Activated naive CD4-positive, alpha-beta T cell treated with anti-CD3 and anti-CD28 coated beads for 36 hours (primary cell): Measurements from ENCODE around the gene LRRC8C. TPM values are rescaled to one million over a fixed set of nuclear protein-coding genes. Genes with fewer than 3 reads are reported as not detected.
"Not testable (repeated sequence)": the region's sequence is repeated elsewhere in the genome, so short reads cannot be mapped to it uniquely, and the experiment has no call there.

Experiments used
- CTCF ChIA-PET: fragments of 350-600 bp; sonication (Branson Sonifier 250); formaldehyde crosslinking; loops from one replicate; lab custom pipeline; 2021; ENCODE audit warnings: antibody characterized with exemption; lab: Charles Lee
- DNase-seq: peaks from one replicate; pipeline ENCODE4 v3.0.0-alpha.2; 2020
- H3K27ac Mint-ChIP-seq: one replicate; pipeline ENCODE4 v1.8.0; 2021; ENCODE audit warnings: mild to moderate bottlenecking, mixed read lengths
- H3K27me3 Mint-ChIP-seq: one replicate; pipeline ENCODE4 v1.8.0; 2021; ENCODE audit warnings: low read depth, mixed read lengths
- H3K36me3 Mint-ChIP-seq: one replicate; pipeline ENCODE4 v1.8.0; 2021; ENCODE audit warnings: low read depth, mixed read lengths
- H3K4me1 Mint-ChIP-seq: one replicate; pipeline ENCODE4 v1.8.0; 2021; ENCODE audit warnings: low read depth, mixed read lengths
- H3K4me3 Mint-ChIP-seq: one replicate; pipeline ENCODE4 v1.8.0; 2021; ENCODE audit warnings: mild to moderate bottlenecking, moderate library complexity, mixed read lengths
- H3K9me3 Mint-ChIP-seq: one replicate; pipeline ENCODE4 v1.8.0; 2021; ENCODE audit warnings: mixed read lengths
- intact Hi-C: fragments of 100-400 bp; cut with micrococcal nuclease; formaldehyde crosslinking; loops from one replicate; pipeline ENCODE4 v1.15.1; 2023
- total RNA-seq, 2 experiments: library from RNA; stranded (reverse); gene quantifications; one replicate each; pipeline ENCODE4 v1.2.3, GENCODE V29; 2021

The LRRC8C gene
- total RNA-seq, 2 experiments from 2014 or later = 13.6 TPM

GRCh38 chr1:89699451-89699986 is 66.6 kb downstream of the LRRC8C start:
- peak overlapping the region; percentile 50 for H3K4me3 Mint-ChIP-seq

GRCh38 chr1:89701746-89702241 is 68.9 kb downstream of the LRRC8C start:
- intact Hi-C loops = no loop called here
- Mint-ChIP-seq H3K36me3 (peaks cover 47% of the 10 kb centered on the region), H3K27ac (peak overlapping the region; percentile 24), H3K9me3 (no peaks in the 10 kb centered on the region), H3K4me1 (peaks cover 59% of the 10 kb centered on the region), H3K27me3 (no peaks in the 10 kb centered on the region), H3K4me3 (no peak overlapping the region)
- no peak for DNase-seq
- CTCF ChIA-PET = interaction anchor here (1.5 kb wide), 1 partner anchor 80 kb away, joined by 5 read pairs; no protein-coding TSS in a partner anchor

More at GRCh38 chr1:89699451-89699986, 66.6 kb downstream of the LRRC8C start:
- H3K36me3 Mint-ChIP-seq = peaks cover 52% of the 10 kb centered on the region
- peak; percentile 26 for DNase-seq
- peak overlapping the region; percentile 88 for H3K27ac Mint-ChIP-seq
- no peaks in the 10 kb centered on the region for H3K27me3 Mint-ChIP-seq
- CTCF ChIA-PET = interaction anchor here (0.7 to 2.3 kb wide), 3 partner anchors 9 to 63 kb away, joined by 3 to 16 read pairs (median 4); no protein-coding TSS in a partner anchor
- intact Hi-C loops = loop anchor here (1.0 kb wide), 1 partner anchor 20 kb away; no protein-coding TSS in a partner anchor
- H3K9me3 Mint-ChIP-seq = no peaks in the 10 kb centered on the region
- peaks cover 74% of the 10 kb centered on the region for H3K4me1 Mint-ChIP-seq

- Mint-ChIP-seq H3K9me3 (no peaks in the 10 kb centered on the region), H3K4me1 (peaks cover 53% of the 10 kb centered on the region), H3K36me3 (peaks cover 49% of the 10 kb centered on the region), H3K27ac (no peak overlapping the region), H3K4me3 (no peak overlapping the region), H3K27me3 (no peaks in the 10 kb centered on the region)
- CTCF ChIA-PET = interaction anchor here (1.3 to 1.5 kb wide), 2 partner anchors 9 to 79 kb away, joined by 3 to 5 read pairs; no protein-coding TSS in a partner anchor
- intact Hi-C loops = no loop called here
- DNase-seq = no peak
Observed at GRCh38 chr1:89702520-89703045, 69.7 kb downstream of the LRRC8C start.

- Mint-ChIP-seq H3K36me3 (peaks cover 50% of the 10 kb centered on the region), H3K4me1 (peaks cover 46% of the 10 kb centered on the region), H3K27ac (no peak overlapping the region), H3K9me3 (no peaks in the 10 kb centered on the region), H3K27me3 (no peaks in the 10 kb centered on the region), H3K4me3 (no peak overlapping the region)
- DNase-seq = no peak
- CTCF ChIA-PET = interaction anchor here (1.3 kb wide), 1 partner anchor 10 kb away, joined by 3 read pairs; no protein-coding TSS in a partner anchor
- intact Hi-C loops = no loop called here
Observed at GRCh38 chr1:89703469-89703868, 70.5 kb downstream of the LRRC8C start.

- Mint-ChIP-seq H3K9me3 (no peaks in the 10 kb centered on the region), H3K4me3 (no peak overlapping the region), H3K4me1 (peaks cover 40% of the 10 kb centered on the region), H3K27ac (no peak overlapping the region), H3K36me3 (peaks cover 51% of the 10 kb centered on the region), H3K27me3 (no peaks in the 10 kb centered on the region)
- intact Hi-C loops = no loop called here
- CTCF ChIA-PET = no interaction called here
- DNase-seq = no peak
Observed at GRCh38 chr1:89704014-89704413, 71.1 kb downstream of the LRRC8C start.

GRCh38 chr1:89704885-89705284 is 72.0 kb downstream of the LRRC8C start:
- H3K9me3 Mint-ChIP-seq, CTCF ChIA-PET, H3K27me3 Mint-ChIP-seq, intact Hi-C loops, H3K27ac Mint-ChIP-seq, H3K4me3 Mint-ChIP-seq, DNase-seq: not testable (repeated sequence)
- Mint-ChIP-seq H3K4me1 (peaks cover 32% of the 10 kb centered on the region), H3K36me3 (peaks cover 49% of the 10 kb centered on the region)

- Mint-ChIP-seq H3K27me3 (no peaks in the 10 kb centered on the region), H3K9me3 (no peaks in the 10 kb centered on the region), H3K4me1 (peaks cover 21% of the 10 kb centered on the region), H3K4me3 (no peak overlapping the region), H3K36me3 (peaks cover 47% of the 10 kb centered on the region), H3K27ac (no peak overlapping the region)
- DNase-seq = no peak
- CTCF ChIA-PET = interaction anchor here (0.6 to 1.7 kb wide), 3 partner anchors 14 to 281 kb away, joined by 3 to 5 read pairs (median 4); no protein-coding TSS in a partner anchor
- intact Hi-C loops = no loop called here
Observed at GRCh38 chr1:89705901-89706699, 73.2 kb downstream of the LRRC8C start.

- H3K36me3 Mint-ChIP-seq = peaks cover 47% of the 10 kb centered on the region
- H3K4me3 Mint-ChIP-seq = no peak overlapping the region
- intact Hi-C loops = no loop called here
- peaks cover 17% of the 10 kb centered on the region for H3K4me1 Mint-ChIP-seq
- DNase-seq = no peak
- CTCF ChIA-PET = interaction anchor here (0.6 to 1.7 kb wide), 2 partner anchors 13 to 281 kb away, joined by 3 to 5 read pairs; no protein-coding TSS in a partner anchor
- H3K27ac Mint-ChIP-seq = no peak overlapping the region
- H3K9me3 Mint-ChIP-seq = no peaks in the 10 kb centered on the region
- H3K27me3 Mint-ChIP-seq = no peaks in the 10 kb centered on the region
Observed at GRCh38 chr1:89706700-89707012, 73.7 kb downstream of the LRRC8C start.

GRCh38 chr1:89708751-89709375 is 75.9 kb downstream of the LRRC8C start:
- no peaks in the 10 kb centered on the region for H3K27me3 Mint-ChIP-seq
- no peak overlapping the region for H3K4me3 Mint-ChIP-seq
- H3K4me1 Mint-ChIP-seq = peaks cover 9% of the 10 kb centered on the region
- no peaks in the 10 kb centered on the region for H3K9me3 Mint-ChIP-seq
- peaks cover 47% of the 10 kb centered on the region for H3K36me3 Mint-ChIP-seq
- intact Hi-C loops = no loop called here
- CTCF ChIA-PET = interaction anchor here (0.8 to 1.3 kb wide), 3 partner anchors 11 to 73 kb away, joined by 3 read pairs; no protein-coding TSS in a partner anchor
- no peak overlapping the region for H3K27ac Mint-ChIP-seq
- no peak for DNase-seq

- Mint-ChIP-seq H3K4me3 (no peak overlapping the region), H3K27me3 (no peaks in the 10 kb centered on the region), H3K4me1 (peaks cover 18% of the 10 kb centered on the region), H3K27ac (no peak overlapping the region), H3K36me3 (peaks cover 49% of the 10 kb centered on the region), H3K9me3 (no peaks in the 10 kb centered on the region)
- CTCF ChIA-PET = interaction anchor here (1.1 to 1.2 kb wide), 2 partner anchors 44 to 54 kb away, joined by 3 to 4 read pairs; no protein-coding TSS in a partner anchor
- intact Hi-C loops = no loop called here
- no peak for DNase-seq
Observed at GRCh38 chr1:89710498-89711139, 77.7 kb downstream of the LRRC8C start.

GRCh38 chr1:89711140-89711778 is 78.3 kb downstream of the LRRC8C start:
- Mint-ChIP-seq H3K4me1 (peaks cover 19% of the 10 kb centered on the region), H3K36me3 (peaks cover 51% of the 10 kb centered on the region), H3K27me3 (no peaks in the 10 kb centered on the region), H3K27ac (no peak overlapping the region), H3K9me3 (no peaks in the 10 kb centered on the region), H3K4me3 (no peak overlapping the region)
- DNase-seq = no peak
- intact Hi-C loops = no loop called here
- CTCF ChIA-PET = interaction anchor here (0.7 to 2.0 kb wide), 5 partner anchors 45 to 103 kb away, joined by 3 to 11 read pairs (median 4); no protein-coding TSS in a partner anchor
